IMR-90 (cell line): ENCODE data around the gene DMP1. TPM values are rescaled to one million over a fixed set of nuclear protein-coding genes. Genes with fewer than 3 reads are reported as not detected.

Experiments used
- ATAC-seq: fragments of 200-7000 bp; cut with Tn5 transposase; 2 replicates; pipeline ENCODE4 v1.9.1; 2020; ENCODE audit warnings: low read depth, mild to moderate bottlenecking, moderate library complexity
- BruUV-seq: library from RNA; stranded (reverse); fragments of 400-500 nt; replicated peaks from 2 replicates; lab custom pipeline; 2021; lab: Mats Ljungman, UMichigan
- CTCF ChIA-PET: fragments of 300-600 bp; formaldehyde crosslinking; extraction: SDS; loops from one replicate; lab custom pipeline; 2021; ENCODE audit warnings: antibody characterized with exemption; lab: Yijun Ruan, JAX
- POLR2A ChIA-PET: fragments of 300-600 bp; sonication (Branson Sonifier 250); formaldehyde crosslinking; loops from one replicate; lab custom pipeline; 2022; ENCODE audit warnings: antibody characterized with exemption; ENCODE audit not compliant: unreplicated experiment; lab: Charles Lee
- DNase-seq: peaks from one replicate; pipeline ENCODE4 v3.0.0; 2013
- H2AFZ ChIP-seq: replicated peaks from 2 replicates; pipeline ENCODE3; 2013; ENCODE audit warnings: low read length, mild to moderate bottlenecking; ENCODE audit not compliant: poor library complexity
- H2AK5ac ChIP-seq: 2 replicates; pipeline ENCODE4 v1.6.1; 2013; ENCODE audit warnings: low read depth, low read length, inconsistent platforms
- H2AK9ac ChIP-seq: replicated peaks from 2 replicates; pipeline ENCODE3; 2013; ENCODE audit warnings: mild to moderate bottlenecking, low read depth, low read length, moderate library complexity; ENCODE audit not compliant: poor library complexity
- H2BK120ac ChIP-seq: 2 replicates; pipeline ENCODE4 v1.6.1; 2013; ENCODE audit warnings: low read depth, low read length, inconsistent platforms
- H2BK15ac ChIP-seq: 3 replicates; pipeline ENCODE4 v1.6.1; 2013; ENCODE audit warnings: low read depth, low read length, inconsistent platforms
- H2BK20ac ChIP-seq: 2 replicates; pipeline ENCODE4 v1.6.1; 2013; ENCODE audit warnings: low read depth, mild to moderate bottlenecking, inconsistent platforms, low read length, moderate library complexity
- H2BK5ac ChIP-seq: 2 replicates; pipeline ENCODE4 v1.6.1; 2013; ENCODE audit warnings: mild to moderate bottlenecking, low read depth, low read length, inconsistent platforms; ENCODE audit not compliant: poor library complexity, severe bottlenecking
- H3K14ac ChIP-seq: replicated peaks from 2 replicates; pipeline ENCODE4 v1.6.1; 2013; ENCODE audit warnings: low read depth, low read length, inconsistent platforms
- H3K18ac ChIP-seq: 2 replicates; pipeline ENCODE4 v1.6.1; 2013; ENCODE audit warnings: low read depth, low read length, control low read depth
- H3K23ac ChIP-seq: 2 replicates; pipeline ENCODE4 v1.6.1; 2013; ENCODE audit warnings: low read depth, low read length, inconsistent platforms
- H3K27ac ChIP-seq: 2 replicates; pipeline ENCODE4 v1.5.1; 2013; ENCODE audit warnings: mild to moderate bottlenecking, control low read depth, low read length; ENCODE audit not compliant: insufficient read depth
- H3K27me3 ChIP-seq: 2 replicates; pipeline ENCODE4 v1.6.1; 2013; ENCODE audit warnings: low read length; ENCODE audit not compliant: control insufficient read depth, insufficient read depth
- H3K36me3 ChIP-seq: 2 replicates; pipeline ENCODE4 v1.6.1; 2013; ENCODE audit warnings: low read length, mixed read lengths; ENCODE audit not compliant: control insufficient read depth, insufficient read depth
- H3K4ac ChIP-seq: 2 replicates; pipeline ENCODE4 v1.6.1; 2013; ENCODE audit warnings: low read depth, low read length, inconsistent platforms
- H3K4me1 ChIP-seq: 2 replicates; pipeline ENCODE4 v1.6.1; 2013; ENCODE audit warnings: low read length, mixed read lengths; ENCODE audit not compliant: control insufficient read depth, insufficient read depth
- H3K4me2 ChIP-seq: 2 replicates; pipeline ENCODE4 v1.6.1; 2013; ENCODE audit warnings: low read depth, mild to moderate bottlenecking, control low read depth, low read length, moderate library complexity
- H3K4me3 ChIP-seq: 2 replicates; pipeline ENCODE4 v1.5.1; 2013; ENCODE audit warnings: low read depth, mild to moderate bottlenecking, control low read depth, low read length, moderate library complexity; ENCODE audit not compliant: insufficient read depth
- H3K56ac ChIP-seq: 2 replicates; pipeline ENCODE4 v1.6.1; 2013; ENCODE audit warnings: low read length, inconsistent platforms; ENCODE audit not compliant: insufficient read depth; ENCODE audit errors: extremely low read depth
- H3K79me1 ChIP-seq, 2 experiments: 2 replicates each; pipeline ENCODE4 v1.6.1; 2013; ENCODE audit warnings: low read length in 2 of 2, inconsistent platforms in 1 of 2, low read depth in 1 of 2
- H3K9ac ChIP-seq: 2 replicates; pipeline ENCODE4 v1.6.1; 2013; ENCODE audit warnings: low read depth, low read length, control low read depth
- H3K9me1 ChIP-seq: 2 replicates; pipeline ENCODE4 v1.6.1; 2013; ENCODE audit warnings: low read length, inconsistent platforms; ENCODE audit not compliant: insufficient read depth
- H3K9me3 ChIP-seq: 2 replicates; pipeline ENCODE4 v1.6.1; 2013; ENCODE audit warnings: low read length; ENCODE audit not compliant: control insufficient read depth, insufficient read depth
- H4K20me1 ChIP-seq: 2 replicates; pipeline ENCODE4 v1.6.1; 2013; ENCODE audit warnings: low read length, inconsistent platforms; ENCODE audit not compliant: insufficient read depth
- H4K5ac ChIP-seq: 2 replicates; pipeline ENCODE4 v1.6.1; 2013; ENCODE audit warnings: mild to moderate bottlenecking, low read depth, low read length, control low read depth
- H4K8ac ChIP-seq, 2 experiments: 2 replicates each; pipeline ENCODE4 v1.6.1; 2013; ENCODE audit warnings: low read depth in 2 of 2, low read length in 2 of 2, control low read depth in 1 of 2, inconsistent platforms in 1 of 2
- H4K91ac ChIP-seq: 2 replicates; pipeline ENCODE4 v1.6.1; 2013; ENCODE audit warnings: low read depth, low read length, inconsistent platforms; ENCODE audit not compliant: insufficient read depth
- BHLHE40 ChIP-seq: fragments of 150-350 bp; IDR thresholded peaks from 2 replicates; pipeline ENCODE4 v1.6.1; 2016; ENCODE audit warnings: mild to moderate bottlenecking, low read depth, low read length
- CEBPB ChIP-seq: IDR thresholded peaks from 2 replicates; pipeline ENCODE4 v1.6.1; 2012; ENCODE audit warnings: low read depth, low read length, improper control_type of control experiment
- CTCF ChIP-seq: conservative IDR thresholded peaks from 2 replicates; pipeline ENCODE4 v1.5.1; 2012; ENCODE audit warnings: mild to moderate bottlenecking, low read depth, low read length, improper control_type of control experiment
- ELK1 ChIP-seq: fragments of 150-350 bp; IDR thresholded peaks from 2 replicates; pipeline ENCODE4 v1.6.1; 2016; ENCODE audit warnings: low read depth, mild to moderate bottlenecking, low read length, moderate library complexity, borderline replicate concordance
- FOS ChIP-seq: fragments of 150-350 bp; IDR thresholded peaks from 2 replicates; pipeline ENCODE4 v1.6.1; 2016; ENCODE audit warnings: low read depth, low read length
- MAFK ChIP-seq: IDR thresholded peaks from 2 replicates; pipeline ENCODE4 v1.6.1; 2012; ENCODE audit warnings: low read depth, low read length, improper control_type of control experiment
- MAZ ChIP-seq: IDR thresholded peaks from 2 replicates; pipeline ENCODE4 v1.6.1; 2012; ENCODE audit warnings: low read depth, mild to moderate bottlenecking, low read length, improper control_type of control experiment, moderate library complexity, borderline replicate concordance
- NFE2L2 ChIP-seq: fragments of 150-350 bp; IDR thresholded peaks from 2 replicates; pipeline ENCODE4 v1.6.1; 2016; ENCODE audit warnings: low read depth, mild to moderate bottlenecking, low read length
- POLR2A ChIP-seq: IDR thresholded peaks from 2 replicates; pipeline ENCODE4 v1.6.1; 2012; ENCODE audit warnings: mild to moderate bottlenecking, low read depth, low read length
- RAD21 ChIP-seq: IDR thresholded peaks from 2 replicates; pipeline ENCODE4 v1.6.1; 2012; ENCODE audit warnings: low read length, improper control_type of control experiment
- USF2 ChIP-seq: fragments of 150-350 bp; IDR thresholded peaks from 2 replicates; pipeline ENCODE4 v1.6.1; 2017; ENCODE audit warnings: mild to moderate bottlenecking, antibody characterized with exemption, low read length, low read depth
- WGBS, 2 experiments: methylation state at CpG; one replicate each; pipeline versions ENCODE4 v1.1.5 to v1.1.7; 2013; ENCODE audit warnings: missing lambda C conversion rate in 2 of 2; ENCODE audit not compliant: insufficient read length in 1 of 2; ENCODE audit errors: extremely low coverage in 2 of 2; 5-methylcytosine and 5-hydroxymethylcytosine counted together
- dilution Hi-C: fragments of 300-500 bp; cut with HindIII; formaldehyde crosslinking; loops from one replicate; pipeline ENCODE4 v1.14.3; 2018; ENCODE audit warnings: low sequenced_read_pairs; ENCODE audit not compliant: unreplicated experiment
- in situ Hi-C: fragments of 300-500 bp; cut with MboI; formaldehyde crosslinking; loops from 3 replicates; pipeline ENCODE4 v1.14.3; 2019; ENCODE audit warnings: low sequenced_read_pairs, inconsistent platforms, mixed read lengths
- intact Hi-C: fragments of 100-400 bp; cut with micrococcal nuclease; formaldehyde crosslinking; loops from 2 replicates; pipeline ENCODE4 v1.10.0; 2022
- polyA plus RNA-seq, 3 experiments: library from polyadenylated mRNA; depleted of rRNA; stranded (reverse); fragments of >200 nt; gene quantifications; 2 replicates each; pipeline ENCODE4 v1.2.3, GENCODE V29; 2012; ENCODE audit warnings: low replicate concordance in 1 of 3
- total RNA-seq: library from RNA; depleted of rRNA; stranded (reverse); fragments of >200 nt; gene quantifications from 2 replicates; pipeline ENCODE4 v1.2.3, GENCODE V29; 2012

DMP1 gene
- total and polyA plus RNA-seq, 2 of the 4 experiments (the other 2 are of a cell fraction): not detected

- H3K9ac ChIP-seq: no peak overlapping the region
- no peaks in the 10 kb centered on the region for H3K4me1 ChIP-seq
- in situ Hi-C loops: no loop called here
- no peak overlapping the region for H3K56ac ChIP-seq
- H3K14ac ChIP-seq: no peak overlapping the region
- no peak overlapping the region for H3K23ac ChIP-seq
- no peak overlapping the region for H3K18ac ChIP-seq
- ATAC-seq: no peak
- no peak overlapping the region for H2BK5ac ChIP-seq
- CTCF ChIA-PET: no interaction called here
- H4K5ac ChIP-seq: no peak overlapping the region
- H3K79me1 ChIP-seq: no peaks in the 10 kb centered on the region
- H2BK15ac ChIP-seq: no peak overlapping the region
- dilution Hi-C loops: no loop called here
- H4K91ac ChIP-seq: no peak overlapping the region
- DNase-seq: no peak
- no peak overlapping the region for H2AK5ac ChIP-seq
- H2AK9ac ChIP-seq: no peak overlapping the region
- H3K27ac ChIP-seq: no peak overlapping the region
- H3K36me3 ChIP-seq: no peaks in the 10 kb centered on the region
- H4K8ac ChIP-seq: no peak overlapping the region
- no peak overlapping the region for H3K4me2 ChIP-seq
- POLR2A ChIA-PET: no interaction called here
- intact Hi-C loops: no loop called here
- no peaks in the 10 kb centered on the region for H3K9me3 ChIP-seq
- no peaks in the 10 kb centered on the region for H3K27me3 ChIP-seq
- no peak for TF ChIP-seq CEBPB
- no peak for TF ChIP-seq RAD21
- no peak for TF ChIP-seq MAZ
- TF ChIP-seq FOS: no peak
- no peak for TF ChIP-seq MAFK
- TF ChIP-seq ELK1: no peak
- no peak for TF ChIP-seq POLR2A
- TF ChIP-seq CTCF: no peak
- TF ChIP-seq NFE2L2: no peak
- TF ChIP-seq BHLHE40: no peak
- TF ChIP-seq USF2: no peak
- no peak overlapping the region for H3K4me3 ChIP-seq
- H3K4ac ChIP-seq: no peak overlapping the region
- no CpG with 5 or more reads among the region's 1 CpG for WGBS, 2 experiments
- no peaks in the 10 kb centered on the region for H4K20me1 ChIP-seq
- no peak overlapping the region for H2BK120ac ChIP-seq
- no peaks in the 10 kb centered on the region for H3K9me1 ChIP-seq
- BruUV-seq: no TSS peak
- no peak overlapping the region for H2BK20ac ChIP-seq
- H2AFZ ChIP-seq: no peak overlapping the region
Observed at GRCh38 chr4:87632469-87632868, 17.6 kb upstream of the DMP1 start.
